Urothelium cell line (cell line): ENCODE results near the gene OR4X1.
"Not testable (repeated sequence)": the region's sequence is repeated elsewhere in the genome, so short reads cannot be mapped to it uniquely, and the experiment has no call there.

ENCODE experiments used
- DNase-seq: peaks from one replicate; pipeline ENCODE4 v3.0.0; 2011; ENCODE audit warnings: low spot score, mixed read lengths
- FAIRE-seq: peaks from 2 replicates; lab custom pipeline; 2011; peaks lifted over from hg19 to GRCh38; lab: Jason Lieb, UNC

OR4X1 gene

DNA sequence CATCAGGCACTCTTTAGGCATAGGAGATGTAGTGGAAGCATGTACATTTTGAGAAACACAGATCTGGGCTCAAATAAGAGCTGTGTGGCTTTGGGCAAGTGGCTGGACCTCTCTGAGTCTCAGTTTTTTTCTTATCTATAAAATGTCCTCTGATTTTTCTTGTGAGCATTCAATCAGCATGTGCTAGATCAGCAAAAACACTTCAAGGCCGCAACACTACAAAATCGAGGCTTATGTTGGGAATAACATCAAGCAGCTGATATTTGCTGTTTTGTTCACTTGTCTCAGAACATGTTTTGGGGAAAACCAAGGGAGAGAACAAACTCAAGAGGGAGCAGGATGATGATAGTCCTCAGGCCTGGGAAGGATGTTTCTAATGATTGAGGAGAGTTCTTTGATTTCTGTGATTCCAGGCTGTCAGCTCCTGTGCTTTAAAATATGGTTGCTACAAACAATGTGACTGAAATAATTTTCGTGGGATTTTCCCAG, at the start of gene OR4X1:
Gene OR4X1 (plus strand): TSS at position 439 of the 489 bp plus-strand sequence. CDS start 0 bp downstream, at position 439.
- DNase-seq (no peak), FAIRE-seq (no peak)

DNA sequence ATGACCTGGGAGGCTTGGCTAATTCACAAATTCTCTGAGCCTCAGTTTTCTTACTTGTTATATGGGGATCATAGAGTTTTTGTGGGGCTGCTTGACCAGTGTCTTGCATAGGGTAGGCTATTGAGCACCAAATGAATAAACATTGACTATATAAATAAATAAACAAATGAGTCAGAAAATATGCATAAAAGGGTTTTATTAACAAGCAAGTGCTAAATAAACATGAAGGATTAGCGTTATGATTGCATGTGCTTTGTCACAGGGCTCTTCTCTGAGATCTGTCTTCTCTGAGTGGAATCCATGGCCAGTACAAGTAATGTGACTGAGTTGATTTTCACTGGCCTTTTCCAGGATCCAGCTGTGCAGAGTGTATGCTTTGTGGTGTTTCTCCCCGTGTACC, 47.2 kb upstream of the OR4X1 start, which contains the start of gene OR4B1:
Gene OR4B1 (plus strand): TSS at position 301 of the 400 bp plus-strand sequence. CDS start 0 bp downstream, at position 301.
- FAIRE-seq (no peak), DNase-seq (no peak)

GRCh38 chr11:48228761-48229160, 34.9 kb upstream of the OR4X1 start:
- FAIRE-seq (no peak), DNase-seq (no peak)

GRCh38 chr11:48230057-48230456, 33.6 kb upstream of the OR4X1 start:
- not testable (repeated sequence) for DNase-seq, FAIRE-seq

DNA sequence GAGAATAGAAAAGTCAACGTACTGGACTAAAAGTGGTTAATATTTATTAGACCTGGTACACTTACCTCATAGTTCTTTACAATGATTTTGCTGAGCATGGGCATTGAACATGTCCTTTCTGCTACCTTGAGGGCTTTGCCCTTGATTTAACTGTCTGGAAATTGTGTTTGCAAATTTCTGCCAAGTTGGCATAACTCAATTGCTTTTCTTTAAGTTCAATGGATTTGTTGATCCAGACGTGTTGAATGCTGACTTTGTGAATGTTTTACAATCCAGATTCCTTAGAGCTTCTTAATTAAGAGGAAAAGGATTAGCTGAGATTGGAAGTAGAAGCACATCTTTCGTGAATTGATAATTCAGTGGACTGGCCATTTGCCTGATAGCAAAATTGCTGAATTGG, 25.9 kb upstream of the OR4X1 start:
- FAIRE-seq (no peak), DNase-seq (no peak)

GRCh38 chr11:48242501-48242900, 21.2 kb upstream of the OR4X1 start:
- DNase-seq (no peak), FAIRE-seq (no peak)

GRCh38 chr11:48244804-48245203, 18.9 kb upstream of the OR4X1 start, which contains the start of gene OR4X2:
TSS of gene OR4X2 (plus strand) at chr11:48245104. CDS start at chr11:48245104, 0 bp downstream.
- FAIRE-seq (no peak), DNase-seq (no peak)

DNA sequence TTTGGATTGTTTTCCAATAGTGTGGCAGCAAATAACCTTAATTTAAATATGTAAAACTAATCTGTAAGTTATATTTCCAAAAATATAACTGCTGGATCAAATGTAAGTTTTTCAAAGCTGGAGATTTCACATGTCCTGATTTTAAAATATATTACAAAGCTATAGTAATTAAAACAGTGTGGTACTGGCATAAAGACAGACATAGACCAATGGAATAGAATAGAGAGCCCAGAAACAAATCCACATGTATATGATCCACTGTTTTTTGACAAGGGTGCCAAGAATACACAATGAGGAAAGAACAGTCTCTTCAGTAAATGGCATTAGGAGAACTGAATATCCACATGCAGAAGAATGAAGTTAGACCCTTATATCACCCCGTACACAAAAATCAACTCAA, 14.8 kb upstream of the OR4X1 start:
- FAIRE-seq (no peak), DNase-seq (no peak)

- DNase-seq (no peak), FAIRE-seq (no peak)
Measured at GRCh38 chr11:48261600-48261999, 2.1 kb upstream of the OR4X1 start.

DNA sequence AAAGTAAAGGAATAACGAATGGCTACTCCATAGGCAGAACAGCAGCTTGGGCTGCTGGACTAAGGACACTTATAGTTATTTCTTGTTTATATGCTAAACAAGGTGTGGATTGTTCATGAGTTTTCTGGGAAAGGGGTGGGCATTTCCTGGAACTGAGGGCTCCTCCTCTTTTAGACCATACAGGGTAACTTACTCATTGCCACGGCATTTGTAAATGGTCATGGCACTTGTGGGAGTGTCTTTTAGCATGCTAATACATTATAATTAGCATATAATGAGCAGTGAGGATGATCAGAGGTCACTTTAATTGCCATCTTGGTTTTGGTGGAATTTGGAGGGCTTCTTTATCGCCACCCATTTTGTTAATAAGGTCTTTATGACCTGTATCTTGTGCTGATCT, 7.0 kb downstream of the OR4X1 start:
- FAIRE-seq = no peak
- DNase-seq = no peak

- no peak for FAIRE-seq
Measured at GRCh38 chr11:48272606-48273005, 8.9 kb downstream of the OR4X1 start.

DNA sequence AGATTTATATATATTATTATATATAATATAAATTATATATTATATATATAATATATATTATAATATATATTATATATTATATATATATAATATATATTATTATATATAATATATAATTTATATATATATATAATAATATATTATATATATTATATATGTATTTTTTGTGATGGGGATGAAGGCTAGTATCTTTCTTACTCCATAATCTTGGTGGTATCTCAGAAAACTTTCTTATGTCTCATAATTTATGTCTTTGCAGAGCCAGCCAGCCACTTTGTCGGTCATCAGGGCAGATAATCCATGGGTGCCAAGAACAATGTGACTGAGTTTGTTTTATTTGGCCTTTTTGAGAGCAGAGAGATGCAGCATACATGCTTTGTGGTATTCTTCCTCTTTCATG, 42.3 kb downstream of the OR4X1 start, which contains the start of gene OR4S1:
Gene OR4S1 (plus strand): TSS at position 301 of the 400 bp plus-strand sequence. CDS start 0 bp downstream, at position 301.
- FAIRE-seq (no peak), DNase-seq (no peak)

More at GRCh38 chr11:48272606-48273005, 8.9 kb downstream of the OR4X1 start:
- DNase-seq = no peak

GRCh38 chr11:48307760-48308386, 44.2 kb downstream of the OR4X1 start:
- peak; percentile 78 for FAIRE-seq
- DNase-seq = peak; percentile 71

- not testable (repeated sequence) for FAIRE-seq, DNase-seq
Measured at GRCh38 chr11:48313590-48313989, 49.9 kb downstream of the OR4X1 start.
